Measurements from ENCODE around the gene HNMT.

Gene HNMT

GRCh38 chr2:137928547-137929518, 35.4 kb upstream of the HNMT start:
- in situ Hi-C loops (cut with HindIII; ENCODE audit: low sequenced_read_pairs): no loop called here
- TF ChIP-seq CTCF (IDR thresholded peaks at IDR 0.05; ENCODE audit: low read depth, low read length, missing control alignments): no peak
- H3K4me3 ChIP-seq (ENCODE audit: low read depth, low read length): no peak overlapping the region
- no peak for DNase-seq (ENCODE audit: low read depth)

GRCh38 chr2:137929519-137929916, 34.8 kb upstream of the HNMT start:
- no peak overlapping the region for H3K4me3 ChIP-seq (ENCODE audit: low read depth, low read length)
- no peak for DNase-seq (ENCODE audit: low read depth)
- in situ Hi-C loops (cut with HindIII; ENCODE audit: low sequenced_read_pairs): no loop called here
- no peak for TF ChIP-seq CTCF (IDR thresholded peaks at IDR 0.05; ENCODE audit: low read depth, low read length, missing control alignments)

- TF ChIP-seq CTCF (IDR thresholded peaks at IDR 0.05; ENCODE audit: low read depth, low read length, missing control alignments): no peak
- H3K4me3 ChIP-seq (ENCODE audit: low read depth, low read length): no peak overlapping the region
- no peak for DNase-seq (ENCODE audit: low read depth)
- in situ Hi-C loops (cut with HindIII; ENCODE audit: low sequenced_read_pairs): no loop called here
These were observed 34.1 kb upstream of the HNMT start for GRCh38 chr2:137930146-137930545.

- no peak for TF ChIP-seq CTCF (IDR thresholded peaks at IDR 0.05; ENCODE audit: low read depth, low read length, missing control alignments)
- in situ Hi-C loops (cut with HindIII; ENCODE audit: low sequenced_read_pairs): no loop called here
- no peak for DNase-seq (ENCODE audit: low read depth)
- H3K4me3 ChIP-seq (ENCODE audit: low read depth, low read length): no peak overlapping the region
These were observed 28.7 kb upstream of the HNMT start for GRCh38 chr2:137935591-137935990.

GRCh38 chr2:137937246-137937645, 27.0 kb upstream of the HNMT start:
- H3K4me3 ChIP-seq (ENCODE audit: low read depth, low read length): no peak overlapping the region
- TF ChIP-seq CTCF (IDR thresholded peaks at IDR 0.05; ENCODE audit: low read depth, low read length, missing control alignments): no peak
- in situ Hi-C loops (cut with HindIII; ENCODE audit: low sequenced_read_pairs): no loop called here
- no peak for DNase-seq (ENCODE audit: low read depth)

GRCh38 chr2:137937778-137938177, 26.5 kb upstream of the HNMT start:
- no peak overlapping the region for H3K4me3 ChIP-seq (ENCODE audit: low read depth, low read length)
- in situ Hi-C loops (cut with HindIII; ENCODE audit: low sequenced_read_pairs): no loop called here
- no peak for DNase-seq (ENCODE audit: low read depth)
- no peak for TF ChIP-seq CTCF (IDR thresholded peaks at IDR 0.05; ENCODE audit: low read depth, low read length, missing control alignments)

Measured in astrocyte of the cerebellum (primary cell).